B cell (primary cell): ENCODE results near the gene SGSH. TPM values are rescaled to one million over a fixed set of nuclear protein-coding genes. Genes with fewer than 3 reads are reported as not detected.

ENCODE experiments used
- ATAC-seq: fragments of 200-7000 bp; cut with Tn5 transposase; one replicate; pipeline ENCODE4 v1.10.0; 2021; ENCODE audit warnings: low read depth, mild to moderate bottlenecking, moderate number of reproducible peaks, moderate library complexity
- CTCF ChIA-PET: fragments of 350-600 bp; sonication (Branson Sonifier 250); formaldehyde crosslinking; loops from one replicate; lab custom pipeline; 2021; ENCODE audit warnings: antibody characterized with exemption, inconsistent platforms; lab: Charles Lee
- POLR2A ChIA-PET: fragments of 350-600 bp; sonication (Branson Sonifier 250); formaldehyde crosslinking; loops from one replicate; lab custom pipeline; 2021; ENCODE audit warnings: antibody characterized with exemption; lab: Charles Lee
- DNase-seq: peaks from one replicate; pipeline ENCODE4 v3.0.0; 2013
- H2AFZ ChIP-seq: 2 replicates; pipeline ENCODE4 v1.6.1; 2012; ENCODE audit warnings: mild to moderate bottlenecking, low read depth, low read length; ENCODE audit not compliant: insufficient read depth, poor library complexity, severe bottlenecking
- H3K27ac ChIP-seq, 2 donors: 1 replicate in 1 of 2; 2 replicates in 1 of 2; pipeline ENCODE4 v1.5.1; 2012 to 2013; ENCODE audit warnings: low read length in 2 of 2, mild to moderate bottlenecking in 2 of 2, moderate library complexity in 1 of 2
- H3K27me3 ChIP-seq, 4 experiments: fragments of 200-600 bp in 1 of 4; sonication (generic) in 1 of 4; replicated peaks in 1 of 4; 1 replicate in 2 of 4; 2 replicates in 2 of 4; pipeline versions ENCODE4 v1.6.1 to v1.7.0; 2013 to 2016; ENCODE audit warnings: low read length in 3 of 4, mild to moderate bottlenecking in 2 of 4, mixed read lengths in 1 of 4, moderate library complexity in 1 of 4; ENCODE audit not compliant: insufficient read depth in 4 of 4, control insufficient read depth in 3 of 4; ENCODE audit errors: control extremely low read depth in 1 of 4
- H3K36me3 ChIP-seq, 2 experiments: replicated peaks in 1 of 2; 1 replicate in 1 of 2; 2 replicates in 1 of 2; pipeline versions ENCODE4 v1.6.1 to v1.7.1; 2013; ENCODE audit warnings: low read length in 1 of 2; ENCODE audit not compliant: insufficient read depth in 2 of 2, control insufficient read depth in 1 of 2; ENCODE audit errors: control extremely low read depth in 1 of 2, extremely low read depth in 1 of 2
- H3K4me1 ChIP-seq, 2 donors: fragments of 200-600 bp in 1 of 2; sonication (generic) in 1 of 2; 1 replicate in 1 of 2; 2 replicates in 1 of 2; pipeline versions ENCODE4 v1.5.1 to v1.6.1; 2013 to 2017; ENCODE audit warnings: low read length in 2 of 2; ENCODE audit not compliant: control insufficient read depth in 2 of 2, insufficient read depth in 2 of 2
- H3K4me2 ChIP-seq: replicated peaks from 2 replicates; pipeline ENCODE3; 2012; ENCODE audit warnings: mild to moderate bottlenecking, low read depth, low read length; ENCODE audit not compliant: poor library complexity, severe bottlenecking
- H3K4me3 ChIP-seq, 5 experiments: fragments of 200-600 bp in 1 of 5; sonication (generic) in 1 of 5; 1 replicate in 3 of 5; 2 replicates in 2 of 5; pipeline versions ENCODE4 v1.5.1 to v1.7.0; 2011 to 2016; ENCODE audit warnings: low read length in 4 of 5, mild to moderate bottlenecking in 4 of 5, low read depth in 2 of 5, control low read depth in 1 of 5, moderate library complexity in 1 of 5; ENCODE audit not compliant: insufficient read depth in 1 of 5; ENCODE audit errors: control extremely low read depth in 1 of 5, extremely low read depth in 1 of 5
- H3K79me2 ChIP-seq: fragments of 200-600 bp; sonication (generic); one replicate; pipeline ENCODE4 v1.6.0; 2016; ENCODE audit warnings: low read length; ENCODE audit not compliant: control insufficient read depth, insufficient read depth
- H3K9ac ChIP-seq: fragments of 200-600 bp; sonication (generic); 2 replicates; pipeline ENCODE4 v1.6.1; 2017; ENCODE audit warnings: mild to moderate bottlenecking, low read length, moderate library complexity
- H3K9me3 ChIP-seq, 3 donors: one replicate each; pipeline versions ENCODE4 v1.6.1 to v1.7.1; 2013; ENCODE audit warnings: low read length in 2 of 3; ENCODE audit not compliant: control insufficient read depth in 2 of 3, insufficient read depth in 1 of 3; ENCODE audit errors: control extremely low read depth in 1 of 3
- H4K20me1 ChIP-seq: 2 replicates; pipeline ENCODE4 v1.6.0; 2012; ENCODE audit warnings: mild to moderate bottlenecking, low read length; ENCODE audit not compliant: insufficient read depth, control insufficient read depth, poor library complexity, severe bottlenecking
- H3K27ac Mint-ChIP-seq: one replicate; pipeline ENCODE4 v1.8.0; 2021; ENCODE audit warnings: mixed read lengths
- H3K27me3 Mint-ChIP-seq: one replicate; pipeline ENCODE4 v1.8.0; 2021; ENCODE audit warnings: mixed read lengths
- H3K4me1 Mint-ChIP-seq: one replicate; pipeline ENCODE4 v1.8.0; 2021; ENCODE audit warnings: mixed read lengths
- H3K4me3 Mint-ChIP-seq: one replicate; pipeline ENCODE4 v1.8.0; 2021; ENCODE audit warnings: mixed read lengths
- H3K9me3 Mint-ChIP-seq: one replicate; pipeline ENCODE4 v1.8.0; 2022; ENCODE audit warnings: mixed read lengths; ENCODE audit not compliant: insufficient read depth
- CTCF ChIP-seq: fragments of 200-600 bp; IDR thresholded peaks from one replicate; pipeline ENCODE4 v1.8.0; 2022; ENCODE audit warnings: antibody characterized with exemption, mild to moderate bottlenecking
- EZH2 ChIP-seq: IDR thresholded peaks from 2 replicates; pipeline ENCODE4 v1.6.1; 2012; ENCODE audit warnings: borderline replicate concordance, low read depth, mild to moderate bottlenecking, moderate library complexity, low read length; ENCODE audit not compliant: insufficient read depth, poor library complexity, severe bottlenecking
- WGBS: methylation state at CpG from one replicate; pipeline ENCODE4 v1.1.5; 2013; ENCODE audit warnings: missing lambda C conversion rate; ENCODE audit not compliant: insufficient coverage; 5-methylcytosine and 5-hydroxymethylcytosine counted together
- intact Hi-C: fragments of 100-400 bp; cut with micrococcal nuclease; formaldehyde crosslinking; loops from one replicate; pipeline ENCODE4 v1.10.0; 2022
- polyA plus RNA-seq: library from polyadenylated mRNA; depleted of rRNA; stranded (reverse); fragments of >200 nt; gene quantifications from 2 replicates; pipeline ENCODE4 v1.2.3, GENCODE V29; 2012
- total RNA-seq, 2 donors: library from RNA; stranded (reverse); fragments of 120-200 nt in 1 of 2; gene quantifications; 1 replicate in 1 of 2; 2 replicates in 1 of 2; pipeline versions ENCODE4 v1.2.3 to v1.2.4, GENCODE V29; 2013 to 2022

Gene SGSH
- total and polyA plus RNA-seq, 2 donors (not counting 1 experiment from before 2014, with no cell fraction given), result 44.5 to 83.7 TPM

GRCh38 chr17:80187515-80187941 is 32.6 kb downstream of the SGSH start:
- Histone ChIP-seq H3K27ac (no peak overlapping the region), H3K27me3 (peaks cover 0 to 5% (median 0%) of the 10 kb centered on the region in 4 experiments), H2AFZ (no peak overlapping the region), H3K36me3 (no peaks in the 10 kb centered on the region), H3K4me3 (no peak overlapping the region), H3K9me3 (no peaks in the 10 kb centered on the region), H3K4me1 (no peaks in the 10 kb centered on the region), H3K79me2 (no peaks in the 10 kb centered on the region), H4K20me1 (no peaks in the 10 kb centered on the region), H3K9ac (no peak overlapping the region), H3K4me2 (no peak overlapping the region)
- intact Hi-C loops, result no loop called here
- ChIA-PET POLR2A (no interaction called here), CTCF (no interaction called here)
- DNase-seq (no peak), ATAC-seq (no peak)
- no peak for TF ChIP-seq CTCF
- no peak for TF ChIP-seq EZH2
- Mint-ChIP-seq H3K9me3 (no peaks in the 10 kb centered on the region), H3K4me3 (no peak overlapping the region), H3K27me3 (peaks cover 8% of the 10 kb centered on the region), H3K4me1 (no peaks in the 10 kb centered on the region), H3K27ac (no peak overlapping the region)
- WGBS, result 92% methylated on average over 15 of the region's 18 CpGs

- H3K79me2 ChIP-seq, result no peaks in the 10 kb centered on the region
- ATAC-seq (no peak), DNase-seq (no peak)
- H3K27me3 ChIP-seq, result peaks cover 0 to 5% (median 0%) of the 10 kb centered on the region in 4 experiments
- TF ChIP-seq EZH2, result no peak
- no peak for TF ChIP-seq CTCF
- H3K4me2 ChIP-seq, result no peak overlapping the region
- Mint-ChIP-seq H3K9me3 (no peaks in the 10 kb centered on the region), H3K4me3 (no peak overlapping the region), H3K27ac (no peak overlapping the region), H3K27me3 (peaks cover 7% of the 10 kb centered on the region), H3K4me1 (no peaks in the 10 kb centered on the region)
- H3K9me3 ChIP-seq, result no peaks in the 10 kb centered on the region
- no peak overlapping the region for H2AFZ ChIP-seq
- no peak overlapping the region for H3K9ac ChIP-seq
- H3K4me3 ChIP-seq, result no peak overlapping the region
- no peaks in the 10 kb centered on the region for H4K20me1 ChIP-seq
- no peaks in the 10 kb centered on the region for H3K4me1 ChIP-seq
- WGBS, result 97% methylated on average over 16 of the region's 16 CpGs
- ChIA-PET POLR2A (no interaction called here), CTCF (interaction anchor here (0.5 kb wide), 1 partner anchor 147 kb away, joined by 3 read pairs; no protein-coding TSS in a partner anchor)
- intact Hi-C loops, result no loop called here
- H3K27ac ChIP-seq, result no peak overlapping the region
- no peaks in the 10 kb centered on the region for H3K36me3 ChIP-seq
These were observed 33.0 kb downstream of the SGSH start for GRCh38 chr17:80187090-80187489.
